ENCODE results near the gene PCBP3. TPM values are rescaled to one million over a fixed set of nuclear protein-coding genes. Genes with fewer than 3 reads are reported as not detected.

The PCBP3 gene
- total and polyA plus RNA-seq, 2 donors (not counting 3 experiments of a cell fraction or from before 2014, with no cell fraction given) = 0.06 to 1.1 TPM

DNA sequence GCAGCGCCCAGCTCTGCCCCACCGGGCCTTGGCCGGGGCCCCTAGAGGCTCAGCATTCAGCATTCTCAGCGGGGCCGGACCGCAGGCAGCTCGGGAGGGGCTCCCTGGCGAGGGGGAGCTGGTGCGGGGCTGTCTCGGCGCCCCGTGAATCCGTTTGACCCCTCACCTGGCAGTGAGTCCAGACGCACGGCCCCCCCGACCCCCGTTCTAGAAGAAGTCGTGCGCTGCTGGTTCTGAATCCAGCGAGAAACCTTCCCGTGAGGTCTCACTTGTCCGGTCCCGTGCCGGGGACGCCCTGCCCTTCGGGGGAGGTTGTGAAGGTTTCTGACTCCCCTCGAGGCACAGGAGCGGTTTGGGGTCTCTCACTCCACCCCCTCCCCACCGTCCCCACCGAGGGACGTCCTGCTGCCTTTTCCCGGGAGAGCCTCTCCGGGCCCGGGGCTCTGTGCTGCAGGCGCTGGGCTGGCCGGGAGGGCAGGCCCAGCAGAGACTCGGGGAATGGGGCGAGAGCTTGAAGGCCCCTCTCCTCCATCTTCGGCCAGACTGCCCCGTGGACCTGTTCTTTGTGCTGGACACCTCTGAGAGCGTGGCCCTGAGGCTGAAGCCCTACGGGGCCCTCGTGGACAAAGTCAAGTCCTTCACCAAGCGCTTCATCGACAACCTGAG, 338.7 kb downstream of the PCBP3 start:
- H3K4me3 ChIP-seq (replicated peaks in 1 of 3; ENCODE audit: insufficient read depth in 1 of 3, low read depth in 1 of 3, low read length in 3 of 3) = peak overlapping the region; percentile 25 to 50 (median 47)
- no peaks in the 10 kb centered on the region for H3K79me2 ChIP-seq (ENCODE audit: control insufficient read depth, insufficient read depth, low read length)
- H3K4me2 ChIP-seq (ENCODE audit: insufficient read depth, low read length) = peak overlapping the region; percentile 81
- H2AFZ ChIP-seq (ENCODE audit: low read depth, low read length) = peak overlapping the region; percentile 82
- H3K36me3 ChIP-seq (ENCODE audit: control insufficient read depth in 2 of 2, extremely low read depth in 1 of 2, insufficient read depth in 2 of 2, low read length in 2 of 2) = no peaks in the 10 kb centered on the region
- H4K20me1 ChIP-seq (replicated peaks; ENCODE audit: control insufficient read depth, extremely low read depth, insufficient read depth, low read length) = no peaks in the 10 kb centered on the region
- ChIA-PET CTCF (interaction anchor here (1.8 kb wide), 1 partner anchor 9 kb away, joined by 8 read pairs; no protein-coding TSS in a partner anchor), POLR2A (no interaction called here)
- peaks cover 0 to 3% of the 10 kb centered on the region in 2 experiments for H3K27me3 ChIP-seq (ENCODE audit: control insufficient read depth in 2 of 2, insufficient read depth in 2 of 2, low read length in 2 of 2)
- intact Hi-C loops (cut with micrococcal nuclease) (no loop called here), dilution Hi-C loops (cut with MboI; ENCODE audit: extremely low pct_ligation_motif_present, low sequenced_read_pairs) (no loop called here)
- H3K9me1 ChIP-seq (replicated peaks; ENCODE audit: control insufficient read depth, extremely low read depth, insufficient read depth, low read length) = no peaks in the 10 kb centered on the region
- peak overlapping the region; percentile 57 for H3K9ac ChIP-seq (replicated peaks; ENCODE audit: extremely low read depth, insufficient read depth, low read length)
- no peaks in the 10 kb centered on the region for H3K9me3 ChIP-seq (replicated peaks; ENCODE audit: control insufficient read depth, insufficient read depth, low read length)
- peak; percentile 10 for DNase-seq (ENCODE audit: low read depth, low spot score)
- BruUV-seq (replicated peaks) = no TSS peak
- TF ChIP-seq, protein P1, sequence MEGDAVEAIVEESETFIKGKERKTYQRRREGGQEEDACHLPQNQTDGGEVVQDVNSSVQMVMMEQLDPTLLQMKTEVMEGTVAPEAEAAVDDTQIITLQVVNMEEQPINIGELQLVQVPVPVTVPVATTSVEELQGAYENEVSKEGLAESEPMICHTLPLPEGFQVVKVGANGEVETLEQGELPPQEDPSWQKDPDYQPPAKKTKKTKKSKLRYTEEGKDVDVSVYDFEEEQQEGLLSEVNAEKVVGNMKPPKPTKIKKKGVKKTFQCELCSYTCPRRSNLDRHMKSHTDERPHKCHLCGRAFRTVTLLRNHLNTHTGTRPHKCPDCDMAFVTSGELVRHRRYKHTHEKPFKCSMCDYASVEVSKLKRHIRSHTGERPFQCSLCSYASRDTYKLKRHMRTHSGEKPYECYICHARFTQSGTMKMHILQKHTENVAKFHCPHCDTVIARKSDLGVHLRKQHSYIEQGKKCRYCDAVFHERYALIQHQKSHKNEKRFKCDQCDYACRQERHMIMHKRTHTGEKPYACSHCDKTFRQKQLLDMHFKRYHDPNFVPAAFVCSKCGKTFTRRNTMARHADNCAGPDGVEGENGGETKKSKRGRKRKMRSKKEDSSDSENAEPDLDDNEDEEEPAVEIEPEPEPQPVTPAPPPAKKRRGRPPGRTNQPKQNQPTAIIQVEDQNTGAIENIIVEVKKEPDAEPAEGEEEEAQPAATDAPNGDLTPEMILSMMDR (IDR thresholded peaks at IDR 0.05; ENCODE audit: extremely low read depth in 1 of 2, insufficient read depth in 1 of 2, low read depth in 1 of 2, low read length in 2 of 2) = no peak
- TF ChIP-seq JUN (IDR thresholded peaks at IDR 0.05; ENCODE audit: borderline replicate concordance, insufficient read depth, insufficient read length, low read depth) (no peak), EZH2 (IDR thresholded peaks at IDR 0.05; ENCODE audit: borderline replicate concordance, low read depth, low read length, severe bottlenecking) (no peak)
- TF ChIP-seq, protein P2, sequence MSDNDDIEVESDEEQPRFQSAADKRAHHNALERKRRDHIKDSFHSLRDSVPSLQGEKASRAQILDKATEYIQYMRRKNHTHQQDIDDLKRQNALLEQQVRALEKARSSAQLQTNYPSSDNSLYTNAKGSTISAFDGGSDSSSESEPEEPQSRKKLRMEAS (IDR thresholded peaks at IDR 0.05; ENCODE audit: insufficient read depth, insufficient read length) = no peak
- no peak for FAIRE-seq
- H3K4me1 ChIP-seq (ENCODE audit: control insufficient read depth, extremely low read depth, insufficient read depth, low read length) = peaks cover 9% of the 10 kb centered on the region
- no peak overlapping the region for H3K27ac ChIP-seq (ENCODE audit: insufficient read depth, low read depth, low read length)

All from endothelial cell of umbilical vein (primary cell).